G401.6 (cell line): ENCODE results near the gene TBC1D8.

Experiments used
- FAIRE-seq: peaks from 2 replicates; lab custom pipeline; 2012; peaks lifted over from hg19 to GRCh38; lab: Jason Lieb, UNC

The TBC1D8 gene

DNA sequence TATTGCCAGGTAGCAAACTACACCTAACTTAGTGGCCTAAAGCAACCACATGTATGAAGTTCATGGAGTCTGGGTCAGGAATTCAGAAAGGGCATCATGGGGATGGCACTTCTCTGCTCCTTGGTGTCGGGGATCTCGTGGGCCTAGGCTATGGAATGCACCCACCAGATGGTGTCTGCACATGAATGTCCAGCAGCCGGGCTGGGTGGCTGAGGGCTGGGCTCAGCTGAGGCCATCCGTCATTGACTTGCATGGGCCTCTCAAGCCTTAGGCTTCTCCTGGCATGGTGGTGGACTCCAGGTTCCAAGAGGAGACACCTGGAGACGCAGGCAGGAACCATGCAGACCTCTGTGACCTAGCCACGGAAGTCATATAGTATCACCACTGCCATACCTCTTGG, 175.1 kb downstream of the TBC1D8 start:
- FAIRE-seq = no peak

DNA sequence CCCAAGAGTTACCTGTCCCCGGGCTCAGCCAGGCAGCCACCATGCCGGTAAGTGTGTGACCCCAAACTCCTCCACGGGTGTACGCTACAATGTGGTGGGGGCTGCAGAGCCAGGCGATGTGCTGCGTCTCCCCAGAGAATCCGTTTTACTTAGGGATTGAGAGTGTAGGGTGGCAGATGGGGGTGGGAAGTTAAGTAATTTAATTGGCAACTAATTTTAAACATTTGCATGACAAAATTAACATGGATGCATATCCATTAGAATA, 175.7 kb downstream of the TBC1D8 start:
- no peak for FAIRE-seq

GRCh38 chr2:100974712-100975520, 176.3 kb downstream of the TBC1D8 start:
- FAIRE-seq = no peak

DNA sequence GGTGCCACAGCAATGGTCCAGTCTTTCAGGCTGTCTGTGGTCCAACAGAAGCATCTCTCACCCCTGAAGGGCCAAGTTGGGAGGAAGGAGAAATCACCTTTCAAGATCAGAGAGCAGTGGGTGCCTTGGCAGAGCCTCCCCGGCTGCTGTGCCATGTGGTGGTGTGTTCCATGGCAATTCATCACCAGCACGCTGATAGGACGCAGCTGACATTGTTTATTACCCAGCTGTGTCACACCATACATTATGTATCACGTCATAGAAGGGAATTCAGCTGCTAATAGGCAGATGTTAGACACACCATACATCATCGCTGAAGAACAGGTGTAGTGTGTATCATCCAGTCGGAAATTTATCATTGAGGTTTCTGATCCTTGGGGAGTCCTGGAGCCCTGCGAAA, 178.7 kb downstream of the TBC1D8 start:
- no peak for FAIRE-seq

DNA sequence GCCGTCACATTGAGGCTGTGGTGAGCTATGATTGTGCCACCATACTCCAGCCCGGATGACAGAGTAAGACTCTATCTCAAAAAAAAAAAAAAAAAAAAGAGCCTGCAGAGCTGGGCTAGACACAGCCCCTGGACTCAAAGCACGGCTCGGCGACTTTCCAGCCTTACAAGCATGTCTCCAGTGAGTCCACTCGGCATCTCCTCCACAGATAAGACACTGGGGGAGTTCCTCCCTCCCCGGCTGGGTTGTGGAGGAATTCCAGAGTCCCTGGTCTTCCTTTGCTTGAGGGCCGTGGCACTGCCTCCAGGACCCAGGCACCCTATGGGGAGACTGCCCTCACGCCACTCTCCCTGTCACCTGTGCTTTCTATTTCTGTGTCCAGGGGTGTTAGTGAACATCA, 180.0 kb downstream of the TBC1D8 start:
- no peak for FAIRE-seq

DNA sequence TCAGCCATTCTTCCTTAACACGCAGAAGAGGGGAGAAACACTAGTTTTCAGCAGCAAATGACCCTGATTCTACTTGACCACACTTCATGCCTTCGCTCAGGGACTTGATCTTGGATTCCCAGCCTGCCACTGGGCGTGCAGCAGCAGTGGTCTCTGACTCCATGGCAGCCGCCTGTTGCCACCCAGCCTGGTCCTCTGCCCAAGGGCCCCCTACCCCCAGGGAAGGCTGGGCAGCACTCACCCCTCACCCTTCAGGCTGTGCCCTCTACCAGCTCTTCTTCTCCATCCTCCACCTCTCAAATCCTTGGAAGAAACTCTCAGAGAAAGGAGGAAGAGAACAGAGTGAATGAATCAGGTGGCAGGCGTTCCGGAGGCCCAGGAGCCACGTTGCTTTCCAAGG, 181.2 kb downstream of the TBC1D8 start:
- FAIRE-seq = no peak

DNA sequence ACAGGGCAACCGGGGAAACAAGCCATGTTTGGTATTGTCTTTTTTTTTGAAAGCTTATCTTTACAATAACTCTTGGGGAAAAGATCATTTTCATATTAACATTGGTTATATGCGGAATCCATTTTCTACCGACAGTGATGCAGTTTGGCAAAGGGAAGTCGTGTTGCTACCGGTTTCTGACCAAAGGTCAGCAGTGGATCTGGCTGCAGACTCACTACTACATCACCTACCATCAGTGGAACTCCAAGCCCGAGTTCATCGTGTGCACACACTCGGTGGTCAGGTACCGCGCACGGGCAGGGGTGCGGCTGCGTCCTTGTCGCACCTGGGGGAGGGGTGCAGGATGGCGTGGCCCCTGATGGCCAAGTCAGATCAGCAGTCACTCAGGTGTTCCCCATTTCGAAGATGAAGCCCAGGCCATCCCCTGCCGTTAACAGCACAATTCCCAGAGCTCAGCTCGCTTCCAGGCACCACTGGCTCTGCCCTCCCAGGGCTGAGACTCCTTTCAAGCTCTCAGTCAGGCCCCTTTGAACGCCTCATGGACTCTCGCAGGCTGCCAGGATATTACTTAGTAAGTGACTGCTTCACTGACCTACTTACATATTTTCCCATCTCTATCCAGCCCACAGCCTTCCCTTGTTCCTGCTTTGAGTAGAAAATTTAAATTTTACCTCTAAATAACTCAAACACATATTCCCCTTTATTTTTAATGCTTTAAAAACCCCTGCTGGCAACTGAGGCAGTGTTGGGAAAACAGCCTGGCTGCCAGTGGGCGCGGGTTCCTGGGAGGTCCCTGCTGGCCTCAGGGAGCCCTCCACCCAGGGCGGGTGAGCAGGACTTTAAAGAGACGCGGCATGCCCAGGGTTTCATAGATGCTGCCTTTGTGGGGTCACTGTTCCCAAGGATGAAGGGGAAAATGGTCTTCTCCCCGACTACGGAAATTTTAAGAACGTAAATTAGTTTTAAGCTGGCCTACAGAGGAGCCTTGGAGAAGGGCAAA, 182.7 kb downstream of the TBC1D8 start:
- no peak for FAIRE-seq

- no peak for FAIRE-seq
These were observed 183.5 kb downstream of the TBC1D8 start for GRCh38 chr2:100967716-100968115.

- FAIRE-seq = no peak
These were observed 185.6 kb downstream of the TBC1D8 start for GRCh38 chr2:100965596-100965995.

DNA sequence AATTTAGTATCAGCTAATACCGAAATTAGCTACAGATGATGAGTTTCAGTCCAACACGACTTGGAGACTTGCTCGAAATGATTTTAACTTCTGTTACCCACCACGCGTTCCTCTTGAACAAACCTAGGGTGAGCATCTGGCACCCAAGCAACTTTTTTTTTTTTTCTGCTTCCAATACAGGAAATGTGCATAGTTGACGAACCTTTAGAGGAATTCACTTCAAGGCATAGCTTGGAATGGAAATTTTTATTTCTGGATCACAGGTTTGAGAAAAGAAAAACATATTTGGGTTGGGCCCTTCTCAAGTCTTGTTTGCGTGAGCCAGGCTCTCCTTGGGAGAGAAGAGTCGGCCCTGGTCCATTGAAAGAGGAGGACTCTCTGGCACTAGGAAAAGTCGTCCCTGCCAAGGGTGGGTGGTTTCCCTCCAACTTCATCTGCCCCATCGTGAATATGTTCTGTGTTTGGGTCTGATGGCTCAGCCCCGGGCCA, 186.5 kb downstream of the TBC1D8 start:
- FAIRE-seq = no peak

DNA sequence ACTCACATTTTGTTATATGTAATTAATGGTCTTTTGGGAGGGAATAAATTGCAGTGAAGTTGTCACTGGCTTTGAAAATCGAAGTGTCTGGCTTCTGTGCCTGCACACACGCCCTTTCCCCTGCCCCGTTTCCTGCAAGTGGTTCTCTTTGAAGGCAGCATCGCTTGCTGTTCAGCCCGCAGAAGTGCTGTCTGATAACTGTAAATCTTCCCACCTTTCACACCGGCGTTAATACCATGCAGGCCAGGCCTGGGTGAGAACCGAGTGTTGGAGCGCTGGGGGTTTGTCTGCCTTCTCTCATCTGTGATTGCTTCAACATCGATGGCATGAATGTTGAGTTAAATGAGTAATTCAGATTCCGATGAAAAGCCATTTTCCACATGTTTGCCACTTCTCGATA, 187.0 kb downstream of the TBC1D8 start:
- no peak for FAIRE-seq

DNA sequence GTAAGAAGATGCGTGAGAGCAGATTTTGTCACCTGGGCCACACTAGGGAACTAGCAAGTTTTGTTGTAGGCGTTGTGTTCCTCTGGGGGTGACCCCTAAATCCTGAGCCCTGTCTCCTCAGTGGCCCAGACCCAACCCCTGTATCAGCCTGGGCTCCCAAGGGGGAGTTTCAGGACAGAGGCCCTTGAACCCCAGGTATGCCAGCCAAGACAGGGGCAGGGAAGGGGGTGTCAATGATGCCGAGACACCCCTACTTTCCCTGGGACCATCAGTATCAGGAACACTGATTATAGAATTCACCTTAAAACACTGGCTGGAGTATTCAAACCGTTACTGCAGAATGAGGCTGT, 188.2 kb downstream of the TBC1D8 start:
- no peak for FAIRE-seq

DNA sequence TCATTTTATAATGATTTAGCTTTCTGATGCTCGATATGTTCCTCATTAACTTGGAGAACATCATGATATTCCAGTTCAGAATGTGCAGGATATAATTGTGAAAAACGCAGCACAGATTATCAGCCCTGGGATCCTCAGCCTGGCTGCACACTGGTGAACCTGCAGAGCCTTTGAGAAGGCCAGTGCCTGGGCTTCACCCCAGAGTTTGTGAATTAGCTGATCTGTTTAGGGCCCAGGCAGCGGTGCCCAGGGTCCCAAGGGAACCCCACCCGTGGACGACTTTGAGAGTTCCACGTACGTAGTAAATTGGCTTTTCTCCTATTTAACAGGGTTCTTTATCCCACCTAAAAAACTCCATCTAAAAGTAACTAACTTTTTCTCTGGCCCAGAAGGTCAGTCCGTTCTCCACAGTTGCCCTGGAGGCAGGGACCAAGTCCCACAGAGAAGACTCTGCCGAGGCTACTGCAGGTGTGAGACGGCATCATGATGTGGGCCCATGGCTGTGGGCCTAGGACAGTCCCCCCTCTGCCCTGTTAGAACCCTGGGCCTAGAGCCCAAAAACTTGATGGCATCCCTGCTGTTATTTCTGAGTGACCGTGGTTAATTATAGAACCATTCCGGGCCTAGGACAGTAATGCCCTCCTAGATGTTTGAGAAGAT, 188.7 kb downstream of the TBC1D8 start:
- no peak for FAIRE-seq

DNA sequence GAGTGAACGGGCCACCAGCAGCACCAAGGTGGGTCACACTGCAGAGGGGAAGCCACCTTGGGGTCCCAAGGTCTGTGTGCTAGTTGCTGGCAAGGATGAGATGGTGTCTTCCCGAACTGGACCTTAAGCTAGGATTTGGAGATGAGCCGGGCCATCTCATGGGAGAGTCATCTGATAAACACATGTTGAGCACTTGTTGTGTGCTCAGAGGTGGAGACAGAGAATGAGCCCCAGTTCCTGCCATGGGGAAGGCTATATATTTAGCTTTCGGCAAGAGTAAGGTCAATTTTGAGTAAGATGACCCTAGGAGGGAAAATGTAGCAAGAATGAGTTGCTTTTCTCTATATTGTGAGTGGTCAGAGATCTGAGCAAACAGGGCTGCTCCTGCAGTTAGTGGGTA, 190.5 kb downstream of the TBC1D8 start:
- FAIRE-seq = no peak

- FAIRE-seq = no peak
These were observed 191.8 kb downstream of the TBC1D8 start for GRCh38 chr2:100959225-100959880.

DNA sequence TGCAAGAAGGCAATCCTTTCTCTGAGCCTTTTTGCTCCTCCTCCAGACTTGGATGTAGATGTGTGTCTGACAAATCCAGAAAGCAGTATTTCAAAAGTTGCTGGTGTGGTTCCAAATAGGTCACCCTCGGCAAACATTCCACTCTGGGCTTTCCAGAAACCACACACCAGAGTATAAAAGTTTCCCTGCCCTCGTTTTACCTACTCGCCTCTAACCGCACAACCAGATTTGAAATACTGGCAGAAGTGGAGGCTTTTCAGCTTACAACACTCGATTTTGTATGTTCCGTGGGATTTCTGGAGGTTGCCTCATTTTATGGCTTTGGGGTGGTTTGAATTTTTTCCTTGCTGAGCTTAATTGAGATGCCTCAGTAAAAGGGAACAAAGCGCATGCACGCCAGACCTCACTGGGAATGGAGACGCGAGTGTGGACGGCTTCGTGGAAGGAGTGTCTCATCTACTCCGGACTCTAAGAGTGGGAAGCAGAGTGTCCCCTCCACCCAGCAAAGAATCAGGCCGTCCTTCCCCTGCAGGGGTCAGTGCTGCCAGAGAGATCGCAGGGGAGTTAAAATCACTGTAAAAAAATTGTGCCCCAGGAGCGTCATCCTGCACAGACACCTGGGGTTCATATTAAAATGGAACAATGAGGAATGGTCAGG, 193.1 kb downstream of the TBC1D8 start:
- no peak for FAIRE-seq
